GM18519 (cell line): ENCODE data around the gene PTPRT.

Experiments used
- ATAC-seq: cut with Tn5 transposase; IDR thresholded peaks from one replicate; pipeline ENCODE4 v1.9.1; 2021; ENCODE audit warnings: mild to moderate bottlenecking, moderate library complexity; ENCODE audit not compliant: unreplicated experiment, low FRiP score

PTPRT gene

DNA sequence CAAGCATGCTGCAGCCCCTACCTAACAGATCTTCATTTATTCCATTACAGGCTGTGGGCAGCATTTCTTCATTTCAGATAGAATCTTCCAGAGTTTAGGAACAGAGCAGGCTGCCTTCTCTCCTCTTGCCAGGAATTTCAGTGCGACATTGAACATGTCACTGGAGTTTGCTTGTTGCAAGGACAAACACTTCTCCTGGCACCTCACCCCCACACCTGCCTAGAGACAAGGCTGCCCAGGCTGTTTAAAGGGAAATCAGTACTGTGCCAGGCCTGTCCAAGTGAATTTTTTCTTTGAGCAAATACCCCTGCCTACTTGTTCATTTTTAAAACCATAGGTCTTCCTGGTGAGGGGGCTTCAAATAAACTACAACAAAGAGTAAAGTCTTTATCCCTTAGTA is 594.1 kb downstream of the PTPRT start:
- no peak for ATAC-seq

DNA sequence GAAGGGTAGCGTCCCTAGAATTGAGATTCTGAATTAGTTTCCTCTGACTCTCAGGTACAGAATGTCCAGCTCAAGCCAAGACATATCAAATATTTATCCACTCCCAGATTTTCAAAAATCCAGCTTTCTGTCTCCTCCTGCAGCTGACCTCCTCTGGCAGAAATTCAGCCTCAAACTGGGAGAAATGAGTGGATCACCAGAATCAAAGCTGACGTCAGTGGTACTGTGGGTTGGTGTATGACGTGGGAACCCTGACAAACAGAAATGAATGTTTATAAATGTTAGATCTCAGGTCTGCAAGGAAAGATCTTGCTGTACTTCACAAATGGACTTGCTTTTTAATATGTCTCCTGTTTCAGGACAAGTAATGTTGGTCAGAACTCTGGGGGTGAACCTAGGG is 595.0 kb downstream of the PTPRT start:
- no peak for ATAC-seq

- no peak for ATAC-seq
Measured at GRCh38 chr20:42594011-42594410, 595.7 kb downstream of the PTPRT start.

- ATAC-seq = no peak
Measured at GRCh38 chr20:42589976-42590639, 599.6 kb downstream of the PTPRT start.

DNA sequence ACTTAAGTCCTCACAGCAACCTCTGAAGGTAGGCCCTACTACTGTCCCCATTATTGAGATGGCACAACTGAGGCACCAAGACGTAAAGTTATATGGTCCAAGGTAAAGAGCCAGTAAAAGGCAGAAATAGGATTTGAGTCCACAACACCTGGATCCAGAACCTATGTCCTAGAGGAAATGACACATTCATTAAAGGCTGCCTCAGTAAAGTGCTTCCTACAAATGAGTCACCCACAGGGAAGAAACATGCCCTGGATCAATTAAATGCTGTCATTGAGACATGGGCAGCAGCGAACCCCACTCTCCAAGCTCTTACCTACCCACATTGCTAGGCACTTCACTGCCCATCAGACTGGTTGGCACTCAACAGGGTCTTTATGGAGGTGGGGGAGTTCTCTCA is 600.9 kb downstream of the PTPRT start:
- ATAC-seq = no peak

DNA sequence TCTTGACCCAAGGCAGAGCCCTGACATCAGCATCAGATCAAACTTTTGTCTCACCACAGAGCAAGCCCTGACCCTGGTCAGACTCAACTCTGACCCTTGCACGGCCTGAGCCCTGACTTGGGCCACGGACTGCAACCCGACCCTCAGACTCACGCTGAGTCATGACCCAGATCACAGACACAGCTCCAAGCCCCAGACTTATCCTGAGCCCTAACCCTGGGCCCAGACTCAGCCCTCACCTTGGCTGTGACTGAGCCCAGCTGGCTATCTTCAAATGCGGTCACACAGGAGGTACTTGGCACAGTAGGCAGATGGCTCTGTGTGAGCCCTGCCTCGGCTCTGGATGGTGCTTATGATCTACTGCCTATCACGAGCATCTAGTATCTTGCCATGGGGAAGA is 602.3 kb downstream of the PTPRT start:
- no peak for ATAC-seq

GRCh38 chr20:42581311-42581710 is 608.4 kb downstream of the PTPRT start:
- no peak for ATAC-seq

GRCh38 chr20:42576167-42576566 is 613.5 kb downstream of the PTPRT start:
- no peak for ATAC-seq

DNA sequence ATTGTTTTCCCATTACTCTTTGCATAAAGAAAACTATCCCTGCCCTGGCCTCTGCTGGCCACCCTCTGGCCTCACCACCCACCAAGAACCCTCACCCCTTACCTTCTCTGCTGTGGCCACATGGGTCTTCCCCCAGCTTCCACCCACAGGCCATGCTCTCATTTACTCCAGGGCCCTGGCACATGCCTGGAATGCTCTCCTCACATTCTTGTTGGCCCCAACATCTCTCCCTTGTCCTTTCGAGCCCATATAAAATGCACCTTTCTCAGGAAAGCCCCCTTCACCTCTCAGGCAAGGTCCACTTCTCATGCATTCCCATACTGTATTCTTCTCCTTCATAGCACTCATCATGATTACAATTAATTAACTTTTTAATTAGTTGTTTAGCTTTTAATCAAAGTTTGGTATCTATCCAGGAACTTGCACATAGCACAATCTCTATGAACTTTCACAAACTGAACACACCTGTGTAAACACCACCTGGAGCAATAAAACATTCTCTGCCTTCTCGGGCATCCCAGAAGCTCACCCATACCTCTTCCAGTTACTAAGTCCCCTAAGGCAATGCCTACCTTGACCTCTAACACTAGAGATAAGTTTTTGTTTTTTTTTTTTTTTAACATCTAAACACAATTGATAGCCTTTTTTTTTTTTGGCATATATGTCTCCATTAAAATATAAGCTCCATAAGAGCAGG is 617.2 kb downstream of the PTPRT start:
- no peak for ATAC-seq

- no peak for ATAC-seq
Measured at GRCh38 chr20:42567409-42567808, 622.3 kb downstream of the PTPRT start.

GRCh38 chr20:42565235-42565995 is 624.3 kb downstream of the PTPRT start:
- ATAC-seq = no peak

GRCh38 chr20:42559665-42560064 is 630.0 kb downstream of the PTPRT start:
- ATAC-seq = no peak

DNA sequence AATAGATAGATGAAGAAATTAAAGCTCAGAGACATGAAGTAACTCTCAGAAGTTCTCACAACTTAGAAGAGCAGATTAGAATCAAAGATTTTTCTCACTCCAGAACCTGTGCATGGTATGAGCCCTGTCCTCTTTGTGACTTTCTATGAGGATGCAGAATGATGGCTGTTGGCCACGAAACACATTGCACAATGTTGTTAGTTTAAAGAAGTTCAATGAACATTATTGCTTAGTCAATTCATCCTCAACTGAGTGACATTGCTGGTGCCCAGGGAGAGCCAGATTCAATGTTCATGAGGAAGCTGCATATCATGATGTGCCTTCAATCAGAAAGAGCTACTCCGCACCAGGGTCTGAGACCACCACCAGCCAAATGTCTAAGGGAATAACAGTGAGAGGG is 633.1 kb downstream of the PTPRT start:
- ATAC-seq = no peak

DNA sequence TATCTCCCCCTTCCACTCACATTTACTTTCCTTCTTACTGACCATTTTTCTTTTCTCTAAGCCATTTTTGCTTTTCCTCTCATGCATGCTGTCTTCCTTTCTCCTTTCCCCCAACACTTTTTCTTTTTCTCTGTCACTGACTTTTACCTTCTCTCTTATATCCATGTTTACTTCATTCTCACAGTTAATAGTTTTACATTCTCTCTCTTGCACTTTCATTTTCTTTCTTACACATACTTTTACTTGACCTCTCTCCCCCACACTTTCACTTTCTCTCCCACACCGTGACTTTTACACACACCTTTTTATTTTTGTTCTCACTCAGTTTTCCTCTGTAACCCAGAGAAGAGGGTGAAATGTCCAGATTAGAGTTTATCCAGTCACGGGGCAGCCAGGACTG is 636.3 kb downstream of the PTPRT start:
- ATAC-seq = no peak

DNA sequence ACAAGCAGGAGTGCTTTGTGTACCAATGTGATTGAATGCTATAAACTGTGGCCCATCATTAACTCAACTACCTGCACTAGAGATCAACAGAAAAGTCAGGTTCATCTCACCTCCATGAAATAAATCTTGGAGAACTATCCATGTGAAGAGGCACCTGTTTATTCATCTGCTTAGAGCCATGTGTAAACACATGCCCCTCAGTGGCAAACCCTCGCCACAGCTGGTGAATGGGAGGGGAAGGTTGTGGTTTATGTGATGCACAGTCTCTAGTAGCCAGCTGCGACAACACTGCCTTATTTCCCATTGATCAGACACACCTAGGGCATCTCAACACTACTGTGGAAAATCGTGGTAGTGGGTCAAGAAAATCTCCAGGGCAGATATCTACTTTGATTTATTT is 640.2 kb downstream of the PTPRT start:
- no peak for ATAC-seq

DNA sequence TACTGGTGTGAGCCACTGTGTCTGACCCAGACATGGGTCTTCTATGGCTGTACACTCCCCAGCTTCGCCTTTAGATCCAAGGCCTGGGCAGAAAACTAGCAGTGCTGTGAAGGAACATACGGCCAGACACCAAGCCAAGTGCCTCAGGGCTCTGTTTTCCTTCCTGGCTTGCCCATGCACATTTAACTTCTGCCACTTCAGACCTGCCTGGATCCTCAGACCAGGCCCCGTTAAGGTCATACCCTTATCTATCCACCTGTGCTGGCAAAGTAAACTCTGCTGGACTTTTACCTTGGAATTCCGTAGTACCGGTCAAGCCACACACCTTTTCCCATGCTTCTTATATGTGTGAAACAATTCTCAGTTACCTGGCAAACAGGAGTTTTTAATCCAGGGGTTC is 644.8 kb downstream of the PTPRT start:
- no peak for ATAC-seq

DNA sequence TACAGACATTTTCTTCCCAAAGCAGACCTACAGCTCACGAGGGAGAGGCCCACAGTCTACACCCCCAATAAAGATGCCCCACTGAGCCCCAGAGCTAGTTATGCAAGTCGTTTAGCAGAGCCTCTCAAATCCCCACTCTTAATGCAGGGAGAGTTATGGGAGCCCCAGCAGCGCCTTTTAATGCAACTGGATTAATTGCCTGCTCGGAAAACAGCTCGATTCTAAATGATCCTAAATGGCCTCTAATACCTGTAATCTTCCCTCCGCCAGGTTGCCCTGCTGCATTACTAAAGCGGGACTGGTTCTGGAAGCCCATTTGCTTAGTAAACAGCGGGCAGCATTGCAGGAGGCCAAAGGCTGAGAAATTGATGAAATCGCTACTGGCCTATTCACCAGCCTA is 656.9 kb downstream of the PTPRT start:
- no peak for ATAC-seq

- ATAC-seq = no peak
Measured at GRCh38 chr20:42531508-42531961, 658.2 kb downstream of the PTPRT start.

DNA sequence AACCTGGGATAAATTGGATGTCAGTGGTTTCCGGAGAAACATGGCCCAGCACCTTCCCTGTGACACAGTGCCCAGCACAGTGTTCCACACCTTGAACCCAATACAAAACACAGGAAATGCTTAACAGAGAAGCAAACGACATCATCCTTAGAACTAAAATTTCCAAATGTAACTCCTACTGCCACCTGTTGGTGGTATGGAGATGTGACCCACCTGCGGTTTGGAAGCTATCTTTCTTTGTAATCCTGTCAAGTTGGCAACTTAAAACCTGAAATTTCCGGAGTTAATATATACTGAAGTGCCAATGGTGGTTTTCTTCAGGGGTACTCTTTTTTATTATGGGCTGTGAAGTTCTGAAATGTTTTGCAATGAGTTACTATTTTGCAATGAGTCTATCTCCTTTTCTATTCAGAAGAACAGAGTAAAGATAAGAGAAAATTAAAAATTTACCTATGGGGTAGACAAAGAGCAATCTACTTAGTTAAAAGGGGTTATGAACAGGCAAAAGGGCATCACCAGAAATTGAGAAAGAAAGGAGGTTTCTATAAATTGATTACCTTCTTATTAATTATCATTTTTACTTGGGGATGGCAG is 658.8 kb downstream of the PTPRT start:
- no peak for ATAC-seq

- no peak for ATAC-seq
Measured at GRCh38 chr20:42530191-42530590, 659.5 kb downstream of the PTPRT start.

- ATAC-seq = no peak
Measured at GRCh38 chr20:42524058-42524457, 665.6 kb downstream of the PTPRT start.
